K562 (cell line): ENCODE results near the gene MAP2K3. TPM values are rescaled to one million over a fixed set of nuclear protein-coding genes. Genes with fewer than 3 reads are reported as not detected.

ENCODE experiments used
- ATAC-seq: fragments of 200-7000 bp; cut with Tn5 transposase; 3 replicates; pipeline ENCODE4 v1.9.1; 2020; ENCODE audit warnings: moderate library complexity
- BruUV-seq: library from RNA; stranded (reverse); fragments of 400-500 nt; replicated peaks from 2 replicates; lab custom pipeline; 2021; lab: Mats Ljungman, UMichigan
- CTCF ChIA-PET: fragments of 300-600 bp; formaldehyde crosslinking; extraction: SDS; loops from one replicate; lab custom pipeline; 2021; ENCODE audit warnings: low intra/inter-chr PET ratio; lab: Yijun Ruan, JAX
- POLR2A ChIA-PET: fragments of 300-600, 350-650 bp; sonication (Branson Sonifier 250); formaldehyde crosslinking; extraction: SDS; loops from one replicate; lab custom pipeline; 2021; ENCODE audit warnings: antibody characterized with exemption, inconsistent platforms; lab: Yijun Ruan, JAX
- DNase-seq, 4 experiments: peaks; one replicate each; pipeline versions ENCODE4 v3.0.0 to v3.0.0-alpha.2; 2011 to 2018; ENCODE audit warnings: low spot score in 3 of 4, mixed read lengths in 3 of 4; ENCODE audit errors: extremely low read depth in 1 of 4
- FAIRE-seq: peaks from 2 replicates; lab custom pipeline; 2011; peaks lifted over from hg19 to GRCh38; lab: Jason Lieb, UNC
- H2AFZ ChIP-seq: 2 replicates; pipeline ENCODE4 v1.6.0; 2011; ENCODE audit warnings: low read depth, low read length, control low read depth, inconsistent platforms
- H3K27ac ChIP-seq: fragments of 200-600 bp; 3 replicates; pipeline ENCODE4 v1.8.0; 2011; ENCODE audit warnings: low read depth, mild to moderate bottlenecking, control low read depth, inconsistent platforms, low read length, moderate library complexity, mixed read lengths; ENCODE audit errors: extremely low read depth
- H3K27me3 ChIP-seq, 2 experiments: fragments of 300-600 bp in 1 of 2; 2 replicates in 1 of 2; 3 replicates in 1 of 2; pipeline versions ENCODE4 v1.6.0 to v1.8.0; 2011; ENCODE audit warnings: inconsistent platforms in 2 of 2, low read length in 2 of 2, mild to moderate bottlenecking in 1 of 2, mixed read lengths in 1 of 2, moderate library complexity in 1 of 2; ENCODE audit not compliant: control insufficient read depth in 2 of 2, insufficient read depth in 2 of 2
- H3K36me3 ChIP-seq: fragments of 300-600 bp; 3 replicates; pipeline ENCODE4 v1.8.0; 2011; ENCODE audit warnings: mild to moderate bottlenecking, low read length, inconsistent platforms; ENCODE audit not compliant: control insufficient read depth, insufficient read depth
- H3K4me1 ChIP-seq, 2 experiments: fragments of 200-600 bp in 1 of 2; replicated peaks in 1 of 2; 2 replicates in 1 of 2; 3 replicates in 1 of 2; pipeline versions ENCODE4 v1.5.1 to v1.8.0; 2011; ENCODE audit warnings: inconsistent platforms in 2 of 2, low read length in 2 of 2, mild to moderate bottlenecking in 1 of 2, mixed read lengths in 1 of 2, moderate library complexity in 1 of 2; ENCODE audit not compliant: control insufficient read depth in 2 of 2, insufficient read depth in 2 of 2
- H3K4me2 ChIP-seq: 2 replicates; pipeline ENCODE4 v1.6.1; 2011; ENCODE audit warnings: low read length, control low read depth, inconsistent platforms, mixed read lengths; ENCODE audit not compliant: insufficient read depth
- H3K4me3 ChIP-seq: fragments of 200-600 bp; sonication (generic), shearing (Covaris generic); 2 replicates; pipeline ENCODE4 v1.5.1; 2016; ENCODE audit warnings: control low read depth, inconsistent platforms
- H3K79me2 ChIP-seq: fragments of 200-600 bp; 3 replicates; pipeline ENCODE4 v1.8.0; 2011; ENCODE audit warnings: low read length, inconsistent platforms; ENCODE audit not compliant: control insufficient read depth, insufficient read depth
- H3K9ac ChIP-seq, 2 experiments: 2 replicates each; pipeline versions ENCODE4 v1.6.0 to v1.6.1; 2011; ENCODE audit warnings: low read depth in 2 of 2, low read length in 2 of 2, control low read depth in 1 of 2, inconsistent platforms in 1 of 2, mild to moderate bottlenecking in 1 of 2, mixed read lengths in 1 of 2; ENCODE audit not compliant: insufficient read depth in 1 of 2
- H3K9me1 ChIP-seq: one replicate; pipeline ENCODE4 v1.6.0; 2011; ENCODE audit warnings: inconsistent platforms, mild to moderate bottlenecking, low read length, moderate library complexity; ENCODE audit not compliant: control insufficient read depth, insufficient read depth
- H3K9me3 ChIP-seq: replicated peaks from 2 replicates; pipeline ENCODE4 v1.5.1; 2011; ENCODE audit warnings: low read depth, low read length, inconsistent platforms; ENCODE audit not compliant: control insufficient read depth, insufficient read depth
- H4K20me1 ChIP-seq: replicated peaks from 2 replicates; pipeline ENCODE4 v1.6.1; 2011; ENCODE audit warnings: low read length, inconsistent platforms, mixed read lengths; ENCODE audit not compliant: control insufficient read depth, insufficient read depth
- CGGBP1 ChIP-seq: fragments of 250-450 bp; sonication (Bioruptor Pico); IDR thresholded peaks from 2 replicates; pipeline ENCODE4 v1.9.0; 2021; ENCODE audit warnings: mild to moderate bottlenecking
- CHD2 ChIP-seq: IDR thresholded peaks from 2 replicates; pipeline ENCODE4 v1.6.1; 2011; ENCODE audit warnings: low read depth, low read length
- ETS2 ChIP-seq: IDR thresholded peaks from 2 replicates; pipeline ENCODE4 v1.6.1; 2016; ENCODE audit warnings: borderline replicate concordance, missing genetic modification characterization, mild to moderate bottlenecking, moderate library complexity, missing compliant biosample characterization; ENCODE audit not compliant: poor library complexity, severe bottlenecking
- MAFK ChIP-seq: IDR thresholded peaks from 2 replicates; pipeline ENCODE4 v1.6.1; 2011; ENCODE audit warnings: low read length, improper control_type of control experiment
- MAX ChIP-seq: sonication (generic); formaldehyde crosslinking; IDR thresholded peaks from 2 replicates; pipeline ENCODE4 v1.9.0; 2022; ENCODE audit warnings: mild to moderate bottlenecking, missing genetic modification reagents
- MEF2A ChIP-seq: IDR thresholded peaks from 2 replicates; pipeline ENCODE4 v1.6.1; 2011; ENCODE audit warnings: low read depth, mild to moderate bottlenecking, low read length, moderate library complexity; ENCODE audit not compliant: control insufficient read depth
- RAD21 ChIP-seq, 2 experiments: fragments of 250-450 bp in 1 of 2; fragments of 450-650 bp in 1 of 2; sonication (Bioruptor Pico) in 1 of 2; formaldehyde crosslinking in 1 of 2; IDR thresholded peaks in 1 of 2; conservative IDR thresholded peaks in 1 of 2; 2 replicates each; pipeline versions ENCODE4 v1.4.0 to v1.8.0; 2020 to 2022; ENCODE audit warnings: mild to moderate bottlenecking in 2 of 2, moderate library complexity in 1 of 2
- SIX5 ChIP-seq, 2 experiments: IDR thresholded peaks; 2 replicates each; pipeline ENCODE4 v1.6.1; 2011; ENCODE audit warnings: low read length in 2 of 2, borderline replicate concordance in 1 of 2, low read depth in 1 of 2, mild to moderate bottlenecking in 1 of 2, moderate library complexity in 1 of 2; ENCODE audit not compliant: insufficient read depth in 1 of 2
- WHSC1 ChIP-seq: IDR thresholded peaks from one replicate; pipeline ENCODE4 v1.6.1; 2012; ENCODE audit warnings: low read length, control low read depth, inconsistent platforms
- ZNF280A ChIP-seq: fragments of 450-650 bp; IDR thresholded peaks from 2 replicates; pipeline ENCODE4 v1.6.1; 2018; ENCODE audit warnings: mild to moderate bottlenecking, low read depth; ENCODE audit not compliant: partially characterized antibody
- ZNF695 ChIP-seq: fragments of 450-650 bp; formaldehyde crosslinking; IDR thresholded peaks from 2 replicates; pipeline ENCODE4 v1.4.0; 2020; ENCODE audit warnings: mild to moderate bottlenecking, moderate library complexity
- ZNF77 ChIP-seq: fragments of 250-450 bp; sonication (Bioruptor Pico); IDR thresholded peaks from 2 replicates; pipeline ENCODE4 v1.5.0; 2020
- WGBS: fragments of 100-300 bp; shearing (Covaris generic); methylation state at CpG from one replicate; pipeline ENCODE4 v1.1.6; 2016; ENCODE audit warnings: low coverage, mixed read lengths; ENCODE audit not compliant: insufficient coverage; ENCODE audit errors: missing lambda C conversion rate; 5-methylcytosine and 5-hydroxymethylcytosine counted together
- in situ Hi-C: fragments of 300-500 bp; cut with MboI; formaldehyde crosslinking; loops from 4 replicates; pipeline ENCODE4 v1.15.0; 2018; ENCODE audit warnings: inconsistent platforms, mixed read lengths
- intact Hi-C: fragments of 100-400 bp; cut with micrococcal nuclease; formaldehyde crosslinking; loops from 2 replicates; pipeline ENCODE4 v1.14.2; 2022
- polyA plus RNA-seq, 8 experiments: library from polyadenylated mRNA; depleted of rRNA in 4 of 8; stranded (reverse) in 5 of 8; unstranded in 3 of 8; fragments of >200 nt; fragmentation: Nextera tagmentation in 2 of 8; fragmentation: Illumina TruSeq in 1 of 8; extraction: Ambion mirVana in 2 of 8; extraction: Trizol in 1 of 8; gene quantifications; 2 replicates each; pipeline versions ENCODE4 v1.2.1 to v1.2.3, GENCODE V29; 2011 to 2014; ENCODE audit warnings: inconsistent platforms in 1 of 8, missing spikeins in 1 of 8
- total RNA-seq, 7 experiments: library from RNA; depleted of rRNA in 6 of 7; stranded (reverse); fragments of >200 nt in 6 of 7; fragmentation: Illumina TruSeq in 2 of 7; extraction: Trizol in 2 of 7; gene quantifications; 2 replicates each; pipeline versions ENCODE4 v1.2.1 to v1.2.3, GENCODE V29; 2011 to 2021; ENCODE audit warnings: low replicate concordance in 1 of 7

Gene MAP2K3
- total and polyA plus RNA-seq, 9 of the 15 experiments (the other 6 are each of a cell fraction or from before 2014, with no cell fraction given): 0.18 to 14.8 (median 3.5) TPM

DNA sequence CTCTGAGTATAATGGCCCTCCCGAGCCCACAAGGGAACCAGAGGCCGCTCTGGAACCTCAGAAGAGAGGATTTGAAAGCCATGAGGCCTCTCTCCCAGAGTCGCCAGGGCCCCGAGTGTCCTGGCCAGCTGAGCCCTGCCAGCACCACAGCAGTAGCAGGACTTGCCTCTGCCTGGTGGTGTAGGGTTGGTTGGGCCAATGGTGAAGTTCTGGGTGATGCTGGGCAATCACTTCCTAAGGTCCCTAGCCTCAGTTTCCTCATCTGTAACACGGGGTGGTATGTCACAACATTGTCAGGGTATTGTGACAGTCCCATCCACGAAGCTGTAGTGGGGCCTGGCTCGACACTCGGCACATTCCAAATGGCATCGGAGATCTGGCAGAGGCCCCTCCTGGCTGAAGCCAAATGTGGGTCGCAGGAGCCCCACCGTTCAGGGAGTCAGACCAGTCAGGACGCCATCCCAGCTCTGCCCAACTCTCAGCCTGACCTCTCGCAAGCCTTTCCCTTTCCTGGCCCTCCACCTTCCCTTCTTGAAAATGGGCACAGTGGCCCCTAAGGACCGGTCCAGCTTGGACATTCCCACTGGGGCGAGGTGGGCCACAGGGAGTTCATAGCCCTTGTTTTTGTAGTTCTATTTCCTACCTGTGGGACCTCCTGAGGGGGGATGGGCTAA lies 33.0 kb upstream of the MAP2K3 start:
- ChIA-PET CTCF (no interaction called here), POLR2A (interaction anchor here (0.6 kb wide), 1 partner anchor 12 kb away, joined by 4 read pairs; no protein-coding TSS in a partner anchor)
- H3K27me3 ChIP-seq: no peaks in the 10 kb centered on the region
- H3K4me2 ChIP-seq: no peak overlapping the region
- H3K27ac ChIP-seq: no peak overlapping the region
- H3K9me1 ChIP-seq: no peaks in the 10 kb centered on the region
- intact Hi-C loops (no loop called here), in situ Hi-C loops (no loop called here)
- TF ChIP-seq WHSC1: no peak
- no peak for TF ChIP-seq ZNF695 (CRISPR knock-in tag)
- no peak for TF ChIP-seq MEF2A
- no peak for TF ChIP-seq MAX (CRISPR knock-in tag)
- no peak for TF ChIP-seq ETS2 (tag)
- no peak for TF ChIP-seq ZNF280A
- TF ChIP-seq SIX5 (IDR thresholded peaks at IDR 0.05; ENCODE audit: borderline replicate concordance in 1 of 2, insufficient read depth in 1 of 2, low read depth in 1 of 2, low read length in 2 of 2): no peak
- TF ChIP-seq CHD2: no peak
- no peak for TF ChIP-seq ZNF77
- no peak for TF ChIP-seq MAFK
- no peak for TF ChIP-seq CGGBP1 (CRISPR knock-in tag)
- no peak for TF ChIP-seq RAD21 (CRISPR knock-in tag; conservative IDR thresholded peaks at IDR 0.05 in 1 of 2, IDR thresholded peaks at IDR 0.05 in 1 of 2)
- H4K20me1 ChIP-seq: peaks cover 10% of the 10 kb centered on the region
- no peak for FAIRE-seq
- H3K9ac ChIP-seq: peak overlapping the region in 1 of 2 experiments; percentile 45; a peak in 2 of 4 replicates
- H2AFZ ChIP-seq: no peak overlapping the region
- WGBS: 74% methylated on average over 10 of the region's 15 CpGs
- DNase-seq: no peak
- H3K36me3 ChIP-seq: no peaks in the 10 kb centered on the region
- H3K9me3 ChIP-seq: no peaks in the 10 kb centered on the region
- no TSS peak for BruUV-seq
- H3K4me1 ChIP-seq: peaks cover 7 to 22% of the 10 kb centered on the region in 2 experiments; a peak in 4 of 5 replicates
- no peak for ATAC-seq
- H3K79me2 ChIP-seq: no peaks in the 10 kb centered on the region
- H3K4me3 ChIP-seq: no peak overlapping the region
